GM12801 (cell line): Measurements from ENCODE around the gene FAM114A2.

ENCODE experiments used
- TF ChIP-seq, protein P1 (sequence below): IDR thresholded peaks from one replicate; pipeline ENCODE4 v1.5.1; 2011; ENCODE audit warnings: control low read depth; ENCODE audit not compliant: insufficient read length; ENCODE audit errors: extremely low read depth

The FAM114A2 gene

GRCh38 chr5:154077696-154078095 lies 39.0 kb upstream of the FAM114A2 start:
- TF ChIP-seq, protein P1, sequence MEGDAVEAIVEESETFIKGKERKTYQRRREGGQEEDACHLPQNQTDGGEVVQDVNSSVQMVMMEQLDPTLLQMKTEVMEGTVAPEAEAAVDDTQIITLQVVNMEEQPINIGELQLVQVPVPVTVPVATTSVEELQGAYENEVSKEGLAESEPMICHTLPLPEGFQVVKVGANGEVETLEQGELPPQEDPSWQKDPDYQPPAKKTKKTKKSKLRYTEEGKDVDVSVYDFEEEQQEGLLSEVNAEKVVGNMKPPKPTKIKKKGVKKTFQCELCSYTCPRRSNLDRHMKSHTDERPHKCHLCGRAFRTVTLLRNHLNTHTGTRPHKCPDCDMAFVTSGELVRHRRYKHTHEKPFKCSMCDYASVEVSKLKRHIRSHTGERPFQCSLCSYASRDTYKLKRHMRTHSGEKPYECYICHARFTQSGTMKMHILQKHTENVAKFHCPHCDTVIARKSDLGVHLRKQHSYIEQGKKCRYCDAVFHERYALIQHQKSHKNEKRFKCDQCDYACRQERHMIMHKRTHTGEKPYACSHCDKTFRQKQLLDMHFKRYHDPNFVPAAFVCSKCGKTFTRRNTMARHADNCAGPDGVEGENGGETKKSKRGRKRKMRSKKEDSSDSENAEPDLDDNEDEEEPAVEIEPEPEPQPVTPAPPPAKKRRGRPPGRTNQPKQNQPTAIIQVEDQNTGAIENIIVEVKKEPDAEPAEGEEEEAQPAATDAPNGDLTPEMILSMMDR, result no peak

- TF ChIP-seq, protein P1, result no peak
Measured at GRCh38 chr5:154076240-154076922, 37.7 kb upstream of the FAM114A2 start.

DNA sequence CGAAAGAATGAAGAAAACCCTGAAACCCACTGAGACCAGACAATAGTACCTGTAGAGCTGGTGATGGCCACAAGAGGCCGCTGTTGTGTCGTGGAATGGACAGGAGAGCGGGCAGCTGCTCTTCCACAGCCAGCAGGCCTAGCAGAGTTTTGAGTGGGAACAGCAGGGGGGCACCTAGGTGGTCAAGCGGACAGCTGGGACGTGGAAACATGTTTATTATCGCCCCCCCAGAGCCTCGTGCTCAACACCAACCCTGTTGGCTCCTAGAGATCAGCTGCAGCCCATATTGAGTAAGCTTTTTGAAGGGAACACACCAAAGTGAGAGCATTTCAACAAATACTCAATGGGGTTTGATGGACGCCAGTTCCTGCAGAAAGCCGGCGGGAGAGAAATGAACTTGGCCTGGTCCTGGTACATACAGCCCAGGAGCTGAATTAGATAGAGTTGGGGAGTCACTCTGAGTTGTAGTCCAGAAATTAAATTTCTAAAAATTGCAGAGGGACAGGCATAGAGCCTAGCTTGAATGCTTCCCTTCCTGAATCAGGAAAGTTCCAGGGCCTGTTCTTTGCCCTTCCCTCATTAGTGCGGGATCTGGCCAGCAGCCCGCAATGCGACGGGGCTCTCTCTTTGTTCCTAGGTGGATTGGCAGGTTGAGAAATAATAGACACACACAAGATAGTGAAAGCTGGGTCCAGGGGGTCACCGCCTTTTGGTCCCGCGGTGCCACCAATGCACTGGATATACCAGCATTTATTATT lies 33.9 kb upstream of the FAM114A2 start:
- TF ChIP-seq, protein P1, result no peak

DNA sequence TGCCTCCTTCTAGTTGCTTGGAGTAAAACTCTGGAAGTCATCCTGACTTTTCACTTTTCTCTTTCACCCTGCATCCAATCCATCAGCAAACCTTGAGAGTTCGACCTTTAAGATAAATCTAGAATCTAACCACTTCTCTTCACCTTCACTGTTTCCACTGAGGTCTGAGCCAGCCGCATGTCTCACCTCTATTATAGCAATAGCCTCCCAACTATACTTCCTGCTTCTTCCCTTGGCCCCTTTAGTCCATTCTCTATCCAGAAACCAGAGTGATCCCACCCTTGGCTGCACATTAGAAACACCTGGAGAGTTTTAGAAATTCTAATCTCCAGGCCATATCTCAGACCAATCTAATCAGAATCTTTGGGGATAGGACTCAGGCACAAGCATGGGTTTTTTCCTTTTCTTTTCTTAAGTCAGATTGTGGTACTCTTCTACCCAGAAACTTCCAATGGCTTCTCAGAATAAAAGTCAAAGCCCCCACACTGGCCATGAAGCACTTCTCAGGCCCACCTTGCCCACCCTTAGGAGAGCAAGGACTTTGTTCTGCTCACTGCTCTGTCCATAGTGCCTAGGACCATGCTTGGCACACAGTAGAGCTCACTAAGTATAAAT lies 33.2 kb upstream of the FAM114A2 start:
- TF ChIP-seq, protein P1, result no peak

- TF ChIP-seq, protein P1, result no peak
Measured at GRCh38 chr5:154065971-154066370, 27.3 kb upstream of the FAM114A2 start.

DNA sequence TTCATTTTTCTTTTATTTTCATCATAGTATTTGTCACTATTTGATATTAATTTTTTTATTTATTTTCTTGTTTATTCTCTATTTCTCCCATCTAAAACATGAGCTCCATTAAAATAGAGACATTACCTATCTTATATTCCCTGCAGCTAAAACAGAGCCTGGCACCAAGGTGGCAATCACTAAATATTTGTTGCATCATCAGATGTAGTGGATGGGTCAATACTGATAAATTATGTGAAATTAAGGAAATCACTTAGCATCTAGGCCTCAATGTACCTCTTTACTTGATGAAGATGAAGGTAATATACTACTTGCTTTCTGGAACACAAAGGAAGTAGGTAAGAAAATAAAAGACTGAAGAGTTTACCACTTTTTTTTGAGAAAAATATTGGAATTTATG lies 24.7 kb upstream of the FAM114A2 start:
- TF ChIP-seq, protein P1, result no peak

GRCh38 chr5:154060606-154061005 lies 21.9 kb upstream of the FAM114A2 start:
- TF ChIP-seq, protein P1, result no peak
